SJCRH30 (cell line): ENCODE measurements around the gene MNX1. TPM values are rescaled to one million over a fixed set of nuclear protein-coding genes. Genes with fewer than 3 reads are reported as not detected.

ENCODE experiments used
- DNase-seq, 2 experiments: peaks; one replicate each; pipeline ENCODE4 v3.0.0-alpha.2; 2015 to 2020
- H3K27ac ChIP-seq: fragments of 250-450 bp; sonication (Bioruptor Pico); 2 replicates; pipeline ENCODE4 v1.5.1; 2020; ENCODE audit warnings: mild to moderate bottlenecking, moderate library complexity
- H3K27me3 ChIP-seq: fragments of 250-450 bp; sonication (Bioruptor Pico); 2 replicates; pipeline ENCODE4 v1.5.1; 2020; ENCODE audit warnings: mild to moderate bottlenecking, moderate library complexity
- H3K36me3 ChIP-seq: fragments of 250-450 bp; sonication (Bioruptor Pico); 2 replicates; pipeline ENCODE4 v1.5.1; 2020; ENCODE audit warnings: mild to moderate bottlenecking, moderate library complexity
- H3K4me1 ChIP-seq: fragments of 250-450 bp; sonication (Bioruptor Pico); 2 replicates; pipeline ENCODE4 v1.5.1; 2020; ENCODE audit warnings: mild to moderate bottlenecking, moderate library complexity
- H3K4me3 ChIP-seq: fragments of 250-450 bp; sonication (Bioruptor Pico); 2 replicates; pipeline ENCODE4 v1.5.1; 2020; ENCODE audit warnings: mild to moderate bottlenecking, moderate library complexity
- H3K9me3 ChIP-seq: fragments of 250-450 bp; sonication (Bioruptor Pico); replicated peaks from 2 replicates; pipeline ENCODE4 v1.5.1; 2020; ENCODE audit warnings: mild to moderate bottlenecking, moderate library complexity
- total RNA-seq: library from RNA; depleted of rRNA; stranded (reverse); fragments of >200 nt; shearing (Covaris generic); gene quantifications from 2 replicates; pipeline ENCODE4 v1.2.3, GENCODE V29; 2014

The MNX1 gene
- total RNA-seq, 1 experiment from 2014 or later: 4.4 TPM

GRCh38 chr7:157021871-157022680, 11.6 kb upstream of the MNX1 start:
- Histone ChIP-seq H3K4me3 (no peak overlapping the region), H3K27me3 (peaks cover 27% of the 10 kb centered on the region), H3K9me3 (no peaks in the 10 kb centered on the region), H3K36me3 (no peaks in the 10 kb centered on the region), H3K27ac (no peak overlapping the region), H3K4me1 (no peaks in the 10 kb centered on the region)
- DNase-seq: peak in 1 of 2 experiments; percentile 18

DNA sequence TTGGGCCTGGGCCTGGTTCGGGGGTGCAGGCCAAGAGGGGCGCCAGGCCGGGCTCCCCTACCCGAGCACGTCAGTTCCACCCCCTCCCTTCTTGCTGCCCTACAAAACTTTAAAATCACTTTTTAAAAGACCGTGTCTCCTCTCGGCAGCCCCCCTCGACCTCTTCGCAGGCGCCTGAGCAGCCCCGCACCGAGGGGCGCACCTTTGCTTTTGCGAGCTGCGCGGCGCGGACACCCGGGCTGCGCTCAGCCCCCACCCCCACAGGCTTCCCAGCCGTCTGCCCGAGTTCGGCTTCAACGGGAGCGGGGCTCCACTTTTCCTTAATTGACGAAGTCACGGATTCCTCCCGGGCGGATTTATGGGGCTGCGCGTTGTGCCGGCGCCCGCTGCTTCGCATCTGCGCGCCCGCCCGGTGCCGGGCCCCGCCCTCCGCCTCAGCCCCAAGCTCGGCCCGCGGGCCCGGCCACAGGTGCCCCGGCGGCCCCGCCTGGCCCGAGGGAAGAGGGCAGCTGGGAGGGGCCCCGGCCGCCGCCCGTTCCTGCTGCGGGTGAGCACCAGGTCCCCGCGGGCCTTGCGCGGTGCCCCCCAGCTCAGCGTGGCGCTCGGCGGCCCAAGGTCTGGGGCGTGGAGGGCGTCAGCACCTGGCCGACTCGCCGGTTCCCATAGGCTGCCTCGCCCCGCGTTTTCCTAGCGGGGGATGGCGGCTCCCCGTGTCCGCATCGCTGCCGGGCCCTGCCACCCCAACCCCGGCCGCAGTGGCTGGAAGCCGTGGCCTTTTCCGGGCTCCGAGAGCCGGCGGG, 10.8 kb upstream of the MNX1 start:
- no peak for DNase-seq
- Histone ChIP-seq H3K27ac (no peak overlapping the region), H3K9me3 (no peaks in the 10 kb centered on the region), H3K36me3 (no peaks in the 10 kb centered on the region), H3K4me1 (peaks cover 8% of the 10 kb centered on the region), H3K4me3 (no peak overlapping the region), H3K27me3 (peaks cover 32% of the 10 kb centered on the region)

DNA sequence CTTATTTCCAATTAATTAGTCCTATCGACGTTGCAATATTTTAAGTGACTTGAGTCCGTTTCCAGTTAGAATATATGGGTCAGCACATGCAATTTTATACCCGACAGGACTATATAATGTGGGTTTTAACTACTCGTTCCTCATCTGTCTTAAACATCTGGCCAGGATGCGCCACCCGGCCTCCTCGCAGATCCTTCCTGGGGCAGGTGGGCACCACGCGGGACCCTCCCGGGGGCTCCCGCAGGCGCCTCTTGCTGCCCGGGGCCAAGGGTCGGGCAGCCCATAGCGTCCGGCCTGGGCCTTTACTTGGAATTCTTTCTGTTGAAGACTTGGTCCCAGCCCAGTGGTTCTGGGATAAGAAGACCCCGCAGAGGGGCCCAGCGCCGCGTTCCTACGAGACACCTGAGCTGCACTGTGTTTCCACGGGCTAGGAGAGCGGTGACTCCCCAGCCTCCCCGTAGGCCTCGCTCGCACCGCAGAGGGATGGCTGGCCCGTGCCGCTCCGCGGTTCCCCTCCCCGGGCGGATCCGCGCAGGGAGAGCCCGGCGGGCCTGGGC, 10.1 kb upstream of the MNX1 start:
- peaks cover 32% of the 10 kb centered on the region for H3K27me3 ChIP-seq
- no peaks in the 10 kb centered on the region for H3K36me3 ChIP-seq
- peaks cover 9% of the 10 kb centered on the region for H3K4me1 ChIP-seq
- no peak overlapping the region for H3K27ac ChIP-seq
- DNase-seq: no peak
- H3K9me3 ChIP-seq: no peaks in the 10 kb centered on the region
- no peak overlapping the region for H3K4me3 ChIP-seq

DNA sequence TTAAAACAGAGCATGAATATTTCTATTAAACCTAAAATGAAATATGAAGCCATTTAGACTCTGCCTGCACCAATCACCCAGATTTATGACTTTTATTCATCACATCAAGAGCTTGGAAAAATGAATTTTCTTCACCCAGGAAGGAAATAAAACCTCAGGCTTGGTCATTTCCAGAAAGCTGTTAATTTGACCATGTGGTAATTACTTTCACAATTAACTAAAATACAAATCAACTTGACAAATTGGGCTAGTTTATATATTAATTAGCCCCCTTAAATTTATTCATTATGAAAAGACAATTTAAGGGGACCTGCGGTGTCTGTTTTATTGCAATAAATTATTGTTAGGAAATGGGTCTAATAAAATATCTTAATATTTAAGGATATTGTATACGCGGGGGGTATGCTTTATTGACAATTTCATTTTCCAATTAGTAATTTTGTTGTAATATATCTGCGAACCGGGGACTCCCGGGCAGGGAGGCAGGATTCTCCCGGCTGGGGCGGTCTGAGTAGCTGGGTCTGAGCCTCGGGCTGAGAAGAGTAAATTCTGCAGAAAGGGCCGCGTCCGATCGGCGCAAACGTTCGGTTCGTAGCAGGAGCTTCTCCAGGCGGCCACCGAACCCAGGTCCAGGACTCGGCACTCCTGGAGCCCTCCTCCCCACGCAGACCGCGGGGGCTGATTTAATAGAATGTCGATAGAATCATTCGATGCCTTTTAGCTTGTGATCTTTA, 9.4 kb upstream of the MNX1 start:
- Histone ChIP-seq H3K4me1 (peaks cover 9% of the 10 kb centered on the region), H3K4me3 (no peak overlapping the region), H3K9me3 (no peaks in the 10 kb centered on the region), H3K27ac (no peak overlapping the region), H3K36me3 (no peaks in the 10 kb centered on the region), H3K27me3 (peaks cover 32% of the 10 kb centered on the region)
- DNase-seq: no peak

DNA sequence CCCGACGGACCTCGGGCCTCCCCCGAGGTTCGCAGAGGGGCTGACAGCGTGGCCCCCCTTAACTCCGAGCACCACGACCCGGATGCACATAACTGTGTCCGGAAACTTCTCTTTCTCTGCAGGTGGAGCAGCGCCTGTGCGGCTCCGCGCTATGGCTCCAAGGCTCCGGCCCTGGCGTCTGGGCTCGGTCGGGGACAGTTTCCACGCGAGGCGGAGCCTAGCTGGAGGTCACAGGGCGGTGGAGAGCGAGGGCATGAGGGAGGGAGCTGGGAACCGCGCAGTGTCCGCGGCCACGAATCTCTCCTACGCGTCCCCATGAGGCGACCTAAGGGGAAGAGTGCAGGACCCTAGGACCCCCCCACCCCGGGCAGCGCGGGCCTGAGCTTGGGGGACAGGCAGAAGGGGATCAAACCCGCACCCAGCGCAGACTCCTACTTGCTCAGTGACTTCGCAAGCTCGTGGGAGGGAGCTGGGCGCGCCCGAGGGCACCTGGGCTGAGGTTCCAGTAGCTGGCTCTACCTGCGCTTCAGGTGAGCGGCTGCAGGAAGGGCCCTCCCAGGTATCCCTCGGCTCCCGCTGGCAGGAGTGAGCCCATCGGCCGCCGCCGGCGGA, 8.6 kb upstream of the MNX1 start:
- peaks cover 33% of the 10 kb centered on the region for H3K27me3 ChIP-seq
- H3K9me3 ChIP-seq: no peaks in the 10 kb centered on the region
- H3K4me1 ChIP-seq: peaks cover 9% of the 10 kb centered on the region
- H3K36me3 ChIP-seq: no peaks in the 10 kb centered on the region
- no peak for DNase-seq
- no peak overlapping the region for H3K4me3 ChIP-seq
- H3K27ac ChIP-seq: no peak overlapping the region

DNA sequence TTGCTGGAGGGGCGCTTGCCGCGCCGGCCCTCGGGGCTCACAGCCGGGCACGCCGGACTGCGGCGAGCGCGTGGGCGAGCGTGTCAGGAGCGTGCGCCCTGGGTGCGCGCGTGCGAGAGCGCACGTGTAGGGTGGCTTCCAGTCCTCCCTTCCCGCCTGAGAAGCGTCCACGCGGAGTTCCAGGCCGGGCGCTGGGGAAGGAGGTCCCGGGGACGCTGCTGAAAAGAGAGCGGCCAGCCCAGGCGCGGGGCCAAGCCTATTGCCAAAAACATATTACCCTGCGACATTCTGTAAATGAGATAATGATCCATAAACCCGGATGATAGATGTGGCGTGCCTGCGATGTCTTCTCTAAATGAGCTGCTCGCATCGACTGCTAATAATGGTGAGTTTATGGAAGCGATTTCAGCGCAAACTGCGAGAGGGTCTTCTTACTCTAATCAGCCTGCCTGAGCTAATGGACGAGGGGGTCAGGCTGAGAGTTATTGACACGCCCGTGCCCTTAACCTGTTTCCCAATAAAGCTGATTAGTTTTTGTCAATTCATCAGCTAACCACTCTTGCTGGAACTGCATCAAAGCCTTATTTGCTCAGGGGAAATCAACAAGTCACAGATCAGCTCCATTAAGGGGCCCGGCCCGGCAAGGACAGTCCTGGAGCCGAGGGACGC, 8.0 kb upstream of the MNX1 start:
- Histone ChIP-seq H3K27me3 (peaks cover 32% of the 10 kb centered on the region; the same call in 1 of the 2 replicates), H3K9me3 (no peaks in the 10 kb centered on the region), H3K4me1 (peaks cover 9% of the 10 kb centered on the region), H3K36me3 (no peaks in the 10 kb centered on the region), H3K27ac (no peak overlapping the region), H3K4me3 (no peak overlapping the region)
- no peak for DNase-seq

DNA sequence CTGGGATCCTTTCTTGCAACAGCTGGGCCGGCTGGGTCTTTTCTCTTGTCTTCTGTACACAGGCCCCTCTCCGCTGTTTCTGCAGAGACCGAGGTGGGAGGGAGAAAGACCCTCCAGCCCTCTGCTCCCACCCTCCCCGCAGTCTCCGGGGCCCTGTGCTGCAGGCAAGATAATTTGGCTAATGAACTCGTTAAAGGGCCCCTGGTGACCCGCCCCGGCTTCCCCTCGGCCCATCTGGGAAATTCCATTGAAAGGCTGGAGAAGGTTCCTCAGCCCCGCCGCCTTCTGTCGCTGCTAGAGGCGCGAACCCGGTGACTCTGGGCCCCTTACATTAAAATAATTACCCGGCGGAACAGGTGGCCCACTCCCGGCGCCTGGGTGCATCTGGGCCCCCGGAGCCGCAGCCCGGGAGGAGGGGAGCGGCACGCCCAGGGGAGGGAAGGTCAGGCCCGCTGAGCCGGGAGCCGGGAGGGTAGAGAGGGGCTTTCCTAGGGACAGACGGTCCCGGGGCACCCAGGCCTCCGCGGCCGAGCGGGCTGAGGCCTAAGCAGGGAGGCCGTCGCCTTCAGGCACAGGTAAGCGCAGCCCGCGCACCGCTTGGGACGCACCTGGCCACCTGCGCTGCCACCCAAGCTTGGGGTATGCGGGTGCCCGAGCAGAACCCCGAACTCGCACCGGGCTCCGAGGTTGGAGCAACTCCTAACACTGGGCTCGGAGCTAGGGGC, 7.3 kb upstream of the MNX1 start:
- H3K36me3 ChIP-seq: no peaks in the 10 kb centered on the region
- peak in 1 of 2 experiments; percentile 37 for DNase-seq

DNA sequence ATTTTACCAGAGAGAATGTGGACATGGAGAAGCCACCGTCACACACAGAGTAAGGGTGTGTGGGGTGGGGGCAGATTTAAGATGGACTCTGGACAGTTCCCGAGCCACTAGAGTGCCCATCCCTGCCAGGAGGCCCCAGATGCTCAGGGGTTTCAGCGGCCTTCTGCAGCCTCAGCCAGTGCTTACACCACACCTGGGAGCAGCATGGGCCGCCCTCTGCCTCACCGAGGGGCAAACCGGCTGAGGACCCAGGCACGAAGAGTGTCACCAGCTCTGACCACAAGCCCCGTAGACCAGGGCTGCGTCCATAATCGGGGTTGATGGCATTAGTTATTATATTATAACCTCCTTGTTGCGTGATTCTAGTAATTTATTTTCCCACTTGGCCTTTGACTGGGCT, 6.7 kb upstream of the MNX1 start:
- Histone ChIP-seq H3K4me1 (peaks cover 9% of the 10 kb centered on the region), H3K36me3 (no peaks in the 10 kb centered on the region), H3K27ac (no peak overlapping the region), H3K9me3 (no peaks in the 10 kb centered on the region), H3K27me3 (peaks cover 24% of the 10 kb centered on the region; the same call in 1 of the 2 replicates), H3K4me3 (no peak overlapping the region)
- no peak for DNase-seq

More for the DNA sequence above, 7.3 kb upstream of the MNX1 start:
- Histone ChIP-seq H3K9me3 (no peaks in the 10 kb centered on the region), H3K4me3 (no peak overlapping the region), H3K27me3 (peaks cover 25% of the 10 kb centered on the region; the same call in 1 of the 2 replicates), H3K27ac (no peak overlapping the region), H3K4me1 (peaks cover 9% of the 10 kb centered on the region)

DNA sequence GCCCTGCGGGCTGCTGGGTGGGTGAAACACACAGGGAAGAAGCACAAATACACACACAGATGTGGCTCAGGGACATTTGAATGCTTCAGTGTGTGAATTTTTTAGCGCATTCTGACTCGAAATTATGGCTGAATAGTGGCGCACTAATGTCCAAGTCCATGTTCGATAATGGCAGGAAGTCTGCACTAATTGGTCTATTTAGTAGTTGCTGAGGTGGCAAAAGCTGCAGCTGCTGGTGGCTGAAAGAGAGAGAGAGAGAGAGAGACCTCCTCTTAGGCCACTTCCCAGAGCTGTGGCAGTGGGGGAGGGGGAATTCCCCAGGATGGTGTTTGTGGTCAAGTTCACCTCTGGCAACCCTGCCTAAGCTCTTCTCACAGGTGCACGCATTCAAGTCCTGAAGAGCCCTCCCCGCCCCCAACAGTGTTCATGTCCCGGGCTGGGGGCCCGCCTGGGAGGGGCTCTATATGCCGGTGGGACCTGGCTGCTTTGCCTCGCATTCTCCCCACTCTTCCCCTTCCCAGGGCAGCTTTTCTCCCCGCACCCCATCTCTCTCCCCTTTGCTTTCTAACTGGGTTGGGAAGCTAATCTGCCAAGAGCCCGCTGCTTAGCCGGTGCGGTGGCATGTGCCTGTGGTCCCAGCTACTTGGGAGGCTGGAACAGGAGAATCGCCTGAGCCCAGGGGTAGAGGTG, 6.0 kb upstream of the MNX1 start:
- no peak overlapping the region for H3K27ac ChIP-seq
- no peaks in the 10 kb centered on the region for H3K36me3 ChIP-seq
- peaks cover 9% of the 10 kb centered on the region for H3K4me1 ChIP-seq
- no peaks in the 10 kb centered on the region for H3K9me3 ChIP-seq
- peak; percentile 31 to 50 for DNase-seq
- H3K4me3 ChIP-seq: no peak overlapping the region
- H3K27me3 ChIP-seq: peaks cover 29% of the 10 kb centered on the region; the same call in 1 of the 2 replicates

DNA sequence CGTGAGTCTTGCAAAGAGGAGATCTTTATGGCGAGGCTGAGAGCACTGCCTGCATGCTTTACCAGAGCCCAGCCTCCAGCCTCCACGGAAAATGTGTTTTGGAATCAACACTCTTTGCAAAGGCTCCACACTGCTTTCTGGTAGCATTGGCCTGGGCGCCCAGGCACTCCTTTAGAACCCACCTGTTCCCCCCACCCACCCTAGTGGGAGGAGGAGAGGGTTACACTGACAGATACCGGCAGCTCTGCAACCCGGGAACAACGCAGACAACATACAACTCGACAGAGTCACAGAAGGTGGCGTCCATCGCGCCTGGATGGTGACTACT, 5.5 kb upstream of the MNX1 start:
- H3K27me3 ChIP-seq: peaks cover 34% of the 10 kb centered on the region; the same call in 1 of the 2 replicates
- no peak overlapping the region for H3K27ac ChIP-seq
- DNase-seq: no peak
- H3K4me3 ChIP-seq: no peak overlapping the region
- no peaks in the 10 kb centered on the region for H3K9me3 ChIP-seq
- H3K36me3 ChIP-seq: no peaks in the 10 kb centered on the region
- H3K4me1 ChIP-seq: peaks cover 9% of the 10 kb centered on the region

GRCh38 chr7:157014635-157015555, 4.4 kb upstream of the MNX1 start:
- Histone ChIP-seq H3K9me3 (no peaks in the 10 kb centered on the region), H3K4me3 (no peak overlapping the region), H3K4me1 (peaks cover 9% of the 10 kb centered on the region), H3K27ac (no peak overlapping the region), H3K27me3 (peaks cover 34% of the 10 kb centered on the region; the same call in 1 of the 2 replicates), H3K36me3 (no peaks in the 10 kb centered on the region)
- no peak for DNase-seq
